Measurements from ENCODE around the gene ACOX1.

DNA sequence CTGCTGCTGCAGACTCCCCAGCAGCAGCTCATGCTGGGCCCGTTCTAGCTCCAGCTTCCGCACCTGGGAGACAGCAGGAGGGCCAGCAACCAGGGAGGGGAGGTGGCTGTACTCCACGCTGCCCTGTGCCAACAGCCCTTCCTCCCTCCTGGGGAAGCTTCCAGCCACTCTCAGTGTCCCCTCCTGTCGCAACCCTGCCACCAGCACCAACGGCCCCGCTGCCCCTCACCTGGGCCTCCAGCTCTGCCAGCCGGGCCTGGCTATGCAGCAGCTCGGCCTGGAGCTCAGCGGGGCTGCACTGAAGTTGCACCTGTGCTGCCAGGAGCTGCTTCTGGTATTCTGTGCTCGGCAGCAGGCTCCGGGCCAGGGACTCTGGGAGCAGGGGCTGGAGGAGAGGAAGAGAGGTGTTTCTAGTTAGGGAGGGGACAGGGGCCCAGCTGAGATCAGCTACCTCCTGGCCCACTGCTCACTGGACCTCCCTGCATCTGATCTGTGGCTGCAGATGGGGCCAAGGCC, 58.9 kb downstream of the ACOX1 start:
- no peak for TF ChIP-seq CTCF (IDR thresholded peaks at IDR 0.05)
- TF ChIP-seq TAF1 (IDR thresholded peaks at IDR 0.05; ENCODE audit: borderline replicate concordance, low read depth, low read length) = no peak
- TF ChIP-seq EP300 (IDR thresholded peaks at IDR 0.05; ENCODE audit: borderline replicate concordance in 1 of 2, low read depth in 1 of 2, low read length in 1 of 2) = no peak
- no peak for TF ChIP-seq PBX3 (IDR thresholded peaks at IDR 0.05)
- no peak for TF ChIP-seq POLR2AphosphoS5 (IDR thresholded peaks at IDR 0.05; ENCODE audit: low read depth, low read length)
- no peak for TF ChIP-seq EZH2phosphoT487 (IDR thresholded peaks at IDR 0.05; ENCODE audit: borderline replicate concordance, low read depth)

All from SK-N-SH (cell line).